Motor neuron (in vitro differentiated cells): Measurements from ENCODE around the gene WNT3. TPM values are rescaled to one million over a fixed set of nuclear protein-coding genes. Genes with fewer than 3 reads are reported as not detected.

Source experiments
- ATAC-seq, 8 experiments: fragments of 200-7000 bp; cut with Tn5 transposase; replicated peaks in 6 of 8; 2 replicates each; pipeline ENCODE4 v1.8.0; 2021; ENCODE audit warnings: mild to moderate bottlenecking in 8 of 8, moderate library complexity in 8 of 8
- H3K27ac ChIP-seq, 2 donors: fragments of 250-450 bp; sonication (Bioruptor Pico); 2 replicates each; pipeline ENCODE4 v1.9.0; 2021; ENCODE audit warnings: antibody characterized with exemption in 2 of 2, mild to moderate bottlenecking in 2 of 2, moderate library complexity in 1 of 2
- H3K4me1 ChIP-seq, 2 donors: fragments of 250-450 bp; sonication (Bioruptor Pico); replicated peaks in 1 of 2; 2 replicates each; pipeline ENCODE4 v1.6.1; 2021; ENCODE audit warnings: antibody characterized with exemption in 2 of 2, mild to moderate bottlenecking in 2 of 2, moderate library complexity in 1 of 2
- H3K4me3 ChIP-seq, 5 donors: fragments of 250-450 bp; sonication (Bioruptor Pico); 2 replicates each; pipeline ENCODE4 v1.9.0; 2021; ENCODE audit warnings: antibody characterized with exemption in 5 of 5, mild to moderate bottlenecking in 5 of 5, moderate library complexity in 4 of 5
- WGBS, 10 experiments: fragments of 450-650 bp; shearing (Covaris generic); methylation state at CpG; one replicate each; pipeline ENCODE4 v1.0.0; 2022; 5-methylcytosine and 5-hydroxymethylcytosine counted together
- in situ Hi-C, 9 experiments: fragments of 400-800 bp; cut with MboI; loops; one replicate each; pipeline ENCODE4 v1.15.0; 2021; ENCODE audit warnings: low sequenced_read_pairs in 9 of 9, low pct_unique_long_range_greater_than_20kb in 2 of 9; ENCODE audit not compliant: unreplicated experiment in 9 of 9
- total RNA-seq, 8 experiments: library from RNA; unstranded; fragments of 300-600 nt; gene quantifications; 2 replicates each; pipeline versions ENCODE4 v1.2.3 to v1.2.4, GENCODE V29; 2022

WNT3 gene
- total RNA-seq, 8 experiments from 2014 or later, result 0.67 to 30.8 (median 2.1) TPM

DNA sequence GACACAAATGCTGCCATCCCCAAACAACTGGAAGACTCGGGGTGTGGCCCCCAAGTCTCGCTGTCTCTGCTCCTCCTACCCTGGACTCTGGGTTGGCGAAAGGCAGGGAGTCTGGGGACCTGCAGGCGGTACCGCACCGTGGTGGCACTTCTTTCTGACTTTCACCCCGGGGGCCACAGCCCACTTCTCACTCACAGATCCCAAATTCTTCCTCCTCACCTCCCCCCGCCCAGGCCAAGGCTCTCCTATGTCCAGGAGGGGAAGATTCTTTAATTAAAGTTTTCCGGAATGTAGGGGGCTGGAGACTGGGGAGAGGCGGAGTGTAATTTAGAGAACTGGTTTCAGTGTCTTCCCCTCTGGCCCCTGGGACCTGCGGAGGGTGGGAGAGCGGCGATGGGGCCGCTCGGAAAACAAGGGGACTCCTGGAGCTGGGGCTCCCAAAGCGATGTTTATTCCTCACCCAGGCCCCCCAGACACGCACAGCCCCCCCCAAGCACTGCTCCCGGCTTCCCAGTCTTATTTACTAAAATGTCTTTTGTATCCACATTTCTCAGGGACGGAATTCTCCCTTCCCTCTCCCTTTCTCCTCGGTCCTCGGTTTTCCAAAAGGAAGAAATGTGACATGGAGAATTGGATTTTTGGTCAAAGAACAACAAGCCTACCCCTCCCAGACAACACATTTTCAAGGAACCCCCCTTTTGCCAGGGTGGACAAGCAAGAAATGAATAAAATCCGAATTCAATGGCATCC lies 1.2 kb downstream of the WNT3 start:
- no peak overlapping the region for H3K27ac ChIP-seq
- in situ Hi-C loops, result no loop called here
- H3K4me1 ChIP-seq, result peaks cover 16 to 26% of the 10 kb centered on the region in 2 donors
- ATAC-seq, result no peak
- 21 to 68% (median 50%) methylated on average over 1 to 5 of the region's 22 CpGs; no CpG with 5 or more reads in 4 of the 10 experiments for WGBS, 10 experiments
- H3K4me3 ChIP-seq, result no peak overlapping the region

DNA sequence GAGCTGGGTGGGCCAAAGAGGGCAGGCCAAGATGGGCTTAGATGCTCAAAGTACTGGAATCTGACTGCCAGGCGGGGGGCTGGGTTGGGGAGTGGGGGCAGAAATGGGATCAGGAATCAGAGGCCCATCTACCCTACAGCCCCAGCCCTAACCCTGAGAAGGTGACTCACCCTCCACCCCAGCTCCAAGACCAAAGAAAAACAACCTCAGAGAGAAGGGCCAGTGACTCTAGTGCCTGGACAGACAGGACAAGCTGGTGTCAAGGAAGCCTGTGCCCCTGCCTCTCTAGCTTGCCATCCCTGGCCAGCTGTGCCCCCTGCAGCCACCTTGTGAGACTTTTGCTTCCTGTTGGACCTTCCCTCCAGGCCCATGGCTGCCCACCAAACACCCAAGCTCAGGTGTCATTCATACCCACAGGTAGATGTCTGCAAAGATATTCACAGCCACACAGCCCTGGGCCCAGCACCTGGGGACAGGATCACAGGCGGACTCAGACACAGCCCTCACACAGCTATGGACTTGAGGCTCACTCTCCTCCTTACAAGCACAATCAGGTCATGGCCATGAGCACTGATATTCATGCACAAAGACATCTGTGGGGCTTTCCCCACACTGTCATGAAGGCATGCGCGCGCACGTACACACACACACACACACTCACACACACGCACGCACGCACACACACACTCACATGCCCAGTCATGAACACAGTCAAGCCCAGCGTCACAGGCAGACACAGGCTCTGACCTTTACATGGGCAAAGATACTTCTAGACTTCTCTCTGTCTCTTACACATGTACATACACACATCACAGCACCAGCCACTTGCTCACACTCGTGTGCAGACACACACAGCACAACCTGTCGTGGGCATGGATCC lies 2.8 kb downstream of the WNT3 start:
- ATAC-seq, result no peak
- WGBS, 10 experiments, result 66 to 89% (median 73%) methylated on average over 2 to 10 of the region's 12 CpGs; no CpG with 5 or more reads in 6 of the 10 experiments
- no peak overlapping the region for H3K4me3 ChIP-seq
- in situ Hi-C loops, result no loop called here
- no peak overlapping the region for H3K27ac ChIP-seq
- H3K4me1 ChIP-seq, result peaks cover 29 to 38% of the 10 kb centered on the region in 2 donors

DNA sequence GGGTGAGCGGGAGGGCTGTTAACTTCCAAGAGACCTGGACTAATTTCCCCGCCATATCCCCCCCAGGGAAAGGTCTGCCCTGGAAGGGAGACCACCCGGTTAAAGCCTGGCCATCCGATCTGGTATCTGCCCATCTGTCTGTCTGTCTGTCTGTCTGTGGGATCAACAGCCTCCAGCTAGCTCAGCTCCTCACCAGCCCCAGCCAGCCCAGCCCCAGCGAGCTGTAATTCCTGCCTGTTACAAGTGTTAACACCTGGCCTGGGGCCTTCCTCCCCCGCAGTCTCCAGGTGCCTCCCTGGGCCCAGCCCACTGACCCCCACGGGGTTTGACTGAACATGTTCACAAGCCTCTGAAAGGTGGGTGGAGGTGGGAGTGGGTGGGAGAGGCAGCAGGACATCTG lies 4.0 kb downstream of the WNT3 start:
- Histone ChIP-seq H3K27ac (no peak overlapping the region), H3K4me1 (peaks cover 19 to 29% of the 10 kb centered on the region in 2 donors), H3K4me3 (no peak overlapping the region)
- WGBS, 10 experiments, result 0 to 100% (median 84%) methylated on average over 1 to 6 of the region's 7 CpGs; no CpG with 5 or more reads in 5 of the 10 experiments
- ATAC-seq, result no peak
- in situ Hi-C loops, result no loop called here

DNA sequence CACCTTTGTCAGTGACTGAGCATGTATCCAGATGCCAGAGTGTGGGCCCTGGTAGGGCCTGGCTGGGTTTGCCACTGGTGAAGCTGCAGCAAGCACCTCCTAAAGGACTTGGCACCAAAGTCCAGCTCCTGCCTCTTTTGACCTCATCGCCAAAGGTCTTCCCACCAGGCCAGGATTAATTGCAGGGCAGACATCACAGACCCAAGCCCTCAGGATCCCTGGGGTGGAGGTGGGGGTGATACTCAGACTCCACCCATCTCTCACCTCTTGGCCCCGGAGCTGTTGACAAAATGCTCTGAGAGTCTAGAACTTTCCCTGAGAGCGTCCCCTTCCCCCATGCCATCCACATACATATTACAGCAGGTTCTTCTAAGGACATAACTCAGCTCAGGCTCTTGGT lies 4.6 kb downstream of the WNT3 start:
- H3K27ac ChIP-seq, result no peak overlapping the region

GRCh38 chr17:46812624-46813318 lies 5.7 kb downstream of the WNT3 start:
- Histone ChIP-seq H3K4me3 (no peak overlapping the region), H3K27ac (no peak overlapping the region), H3K4me1 (peaks cover 18 to 19% of the 10 kb centered on the region in 2 donors)
- ATAC-seq, result no peak
- 0 to 100% (median 85%) methylated on average over 1 to 3 of the region's 6 CpGs; no CpG with 5 or more reads in 1 of the 10 experiments for WGBS, 10 experiments
- in situ Hi-C loops, result no loop called here

More for the DNA sequence above, 4.6 kb downstream of the WNT3 start:
- WGBS, 10 experiments, result 100% methylated on average over 1 of the region's 3 CpGs; no CpG with 5 or more reads in 8 of the 10 experiments
- ATAC-seq, result no peak
- H3K4me1 ChIP-seq, result peaks cover 18 to 27% of the 10 kb centered on the region in 2 donors
- no peak overlapping the region for H3K4me3 ChIP-seq
- in situ Hi-C loops, result no loop called here

GRCh38 chr17:46811978-46812583 lies 6.4 kb downstream of the WNT3 start:
- peak; percentile 43 to 95 (median 92) for ATAC-seq

DNA sequence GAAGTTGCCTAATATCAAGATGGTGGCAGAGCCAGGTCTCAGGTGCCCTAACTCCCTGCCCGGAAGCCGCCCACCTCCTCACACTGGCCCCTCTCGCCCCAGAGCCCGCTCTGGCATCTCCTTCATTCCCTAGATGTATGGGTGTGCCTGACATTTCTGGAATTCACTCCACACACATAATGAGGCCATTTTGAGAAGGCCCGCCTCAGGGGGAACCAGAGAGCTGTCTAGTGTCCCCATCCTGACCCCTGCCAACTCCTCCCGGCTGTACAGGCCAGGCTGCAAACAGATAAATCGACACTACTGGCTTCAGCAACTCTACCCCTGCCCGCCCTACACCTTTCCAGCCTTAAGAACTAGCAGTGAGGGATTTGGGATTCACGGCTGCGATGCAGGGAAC lies 7.7 kb downstream of the WNT3 start:
- H3K4me3 ChIP-seq, result no peak overlapping the region
- 20 to 80% (median 64%) methylated on average over 1 to 5 of the region's 10 CpGs; no CpG with 5 or more reads in 5 of the 10 experiments for WGBS, 10 experiments
- H3K27ac ChIP-seq, result no peak overlapping the region
- H3K4me1 ChIP-seq, result peaks cover 18 to 19% of the 10 kb centered on the region in 2 donors
- in situ Hi-C loops, result no loop called here
- ATAC-seq, result peak in 4 of 8 experiments; percentile 17 to 78 (median 25)

More at GRCh38 chr17:46811978-46812583, 6.4 kb downstream of the WNT3 start:
- Histone ChIP-seq H3K4me3 (no peak overlapping the region), H3K27ac (peak overlapping the region in 1 of 2 donors; percentile 15), H3K4me1 (peaks cover 18 to 19% of the 10 kb centered on the region in 2 donors)
- WGBS, 10 experiments, result 20 to 80% (median 70%) methylated on average over 1 to 2 of the region's 11 CpGs; no CpG with 5 or more reads in 7 of the 10 experiments
- in situ Hi-C loops, result no loop called here

GRCh38 chr17:46809110-46809571 lies 9.4 kb downstream of the WNT3 start:
- in situ Hi-C loops, result no loop called here
- Histone ChIP-seq H3K4me1 (peaks cover 18 to 19% of the 10 kb centered on the region in 2 donors), H3K4me3 (no peak overlapping the region), H3K27ac (no peak overlapping the region)
- ATAC-seq, result peak in 7 of 8 experiments; percentile 10 to 73 (median 22)
- 51 to 93% (median 55%) methylated on average over 3 to 4 of the region's 8 CpGs; no CpG with 5 or more reads in 7 of the 10 experiments for WGBS, 10 experiments

- no peak overlapping the region for H3K27ac ChIP-seq
- in situ Hi-C loops, result no loop called here
- no peak for ATAC-seq
- no peak overlapping the region for H3K4me3 ChIP-seq
- H3K4me1 ChIP-seq, result peaks cover 3 to 5% of the 10 kb centered on the region in 2 donors
- 60 to 100% (median 88%) methylated on average over 1 to 6 of the region's 6 CpGs; no CpG with 5 or more reads in 1 of the 10 experiments for WGBS, 10 experiments
Observed at GRCh38 chr17:46805771-46806170, 12.7 kb downstream of the WNT3 start.

DNA sequence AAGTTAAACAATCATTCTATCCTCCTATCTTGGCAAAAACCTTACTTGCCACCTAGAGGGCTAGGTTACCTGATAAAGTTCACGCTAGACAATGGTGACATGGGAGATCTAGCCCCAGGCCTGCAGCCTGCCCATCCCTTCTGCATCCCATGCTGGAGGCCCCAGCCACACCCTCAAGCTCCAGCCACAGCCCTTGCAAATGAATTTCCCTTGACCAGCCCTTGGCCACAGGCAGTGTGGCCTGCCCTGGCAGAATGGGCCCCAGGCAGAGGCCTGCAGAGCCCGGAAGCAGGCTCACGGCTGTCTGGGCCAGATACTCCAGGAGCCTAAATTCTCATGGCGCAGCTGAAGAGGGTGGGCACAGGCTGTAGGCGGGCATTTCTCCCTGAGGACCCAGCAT lies 14.9 kb downstream of the WNT3 start:
- Histone ChIP-seq H3K4me3 (no peak overlapping the region), H3K27ac (no peak overlapping the region), H3K4me1 (peaks cover 0 to 2% of the 10 kb centered on the region in 2 donors)
- peak in 3 of 8 experiments; percentile 73 to 100 (median 100) for ATAC-seq
- 10 to 80% (median 64%) methylated on average over 1 to 4 of the region's 5 CpGs; no CpG with 5 or more reads in 4 of the 10 experiments for WGBS, 10 experiments
- in situ Hi-C loops, result no loop called here

DNA sequence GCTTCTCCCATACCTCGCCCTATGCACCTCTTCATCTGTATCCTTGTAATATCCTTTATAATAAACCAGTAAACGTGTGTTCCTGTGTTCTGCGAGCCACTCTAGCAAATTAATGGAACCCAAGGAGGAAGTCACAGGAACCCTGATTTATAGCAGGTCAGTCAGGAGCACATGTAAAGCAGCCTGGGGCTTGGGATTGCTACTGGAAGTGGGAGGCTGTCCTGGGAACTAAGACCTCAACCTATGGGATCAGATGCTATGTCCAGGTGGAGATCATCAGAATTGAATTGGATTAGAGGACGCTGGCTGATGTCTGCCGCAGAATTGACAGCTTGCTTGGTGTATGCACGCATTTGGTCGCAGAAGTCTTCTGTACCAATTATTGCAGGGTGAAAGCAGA lies 15.7 kb downstream of the WNT3 start:
- 0 to 74% (median 58%) methylated on average over 1 to 6 of the region's 7 CpGs; no CpG with 5 or more reads in 4 of the 10 experiments for WGBS, 10 experiments
- in situ Hi-C loops, result no loop called here
- peak in 1 of 8 experiments; percentile 55 for ATAC-seq
- no peak overlapping the region for H3K27ac ChIP-seq
- peaks cover 0 to 2% of the 10 kb centered on the region in 2 donors for H3K4me1 ChIP-seq
- no peak overlapping the region for H3K4me3 ChIP-seq

DNA sequence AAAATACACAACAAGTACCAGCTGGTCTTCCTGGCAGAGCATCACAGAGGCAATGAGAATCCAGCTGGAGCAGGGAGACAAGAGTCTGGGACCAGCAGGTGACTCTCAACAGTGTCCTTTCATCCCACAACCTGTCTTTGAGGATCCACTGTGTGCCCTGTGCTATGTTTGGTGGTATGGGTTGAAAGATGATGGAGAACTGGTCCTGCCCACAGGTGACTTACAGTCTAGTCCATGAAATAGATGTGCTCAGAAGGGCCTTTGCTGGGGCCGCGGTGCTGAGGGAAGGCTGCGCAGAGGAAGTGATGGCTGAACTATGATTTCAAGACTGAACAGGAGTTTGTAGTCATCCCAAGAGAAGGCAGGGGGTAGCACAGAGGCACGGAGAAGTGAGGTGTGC lies 17.9 kb downstream of the WNT3 start:
- Histone ChIP-seq H3K27ac (no peak overlapping the region), H3K4me1 (peaks cover 0 to 2% of the 10 kb centered on the region in 2 donors), H3K4me3 (no peak overlapping the region)
- WGBS, 10 experiments, result 94 to 100% (median 100%) methylated on average over 1 to 3 of the region's 4 CpGs; no CpG with 5 or more reads in 6 of the 10 experiments
- in situ Hi-C loops, result no loop called here
- no peak for ATAC-seq
